Endothelial cell of umbilical vein (primary cell): ENCODE measurements around the gene UFSP2.
"Not testable (repeated sequence)": the region's sequence is repeated elsewhere in the genome, so short reads cannot be mapped to it uniquely, and the experiment has no call there.

ENCODE experiments used
- EZH2 ChIP-seq: IDR thresholded peaks from 2 replicates; pipeline ENCODE4 v1.6.1; 2012; ENCODE audit warnings: borderline replicate concordance, low read depth, mild to moderate bottlenecking, moderate library complexity, low read length, inconsistent platforms; ENCODE audit not compliant: severe bottlenecking
- GATA2 ChIP-seq: IDR thresholded peaks from 2 replicates; pipeline ENCODE4 v1.7.0; 2011; ENCODE audit warnings: low read depth, mild to moderate bottlenecking, moderate library complexity, mixed read lengths, low read length; ENCODE audit not compliant: insufficient read length, insufficient read depth
- JUN ChIP-seq: IDR thresholded peaks from 2 replicates; pipeline ENCODE4 v1.6.1; 2011; ENCODE audit warnings: borderline replicate concordance, low read depth; ENCODE audit not compliant: insufficient read length, insufficient read depth
- MYC ChIP-seq: IDR thresholded peaks from one replicate; pipeline ENCODE4 v1.6.1; 2011; ENCODE audit warnings: mild to moderate bottlenecking, low read depth, low read length
- POLR2A ChIP-seq: IDR thresholded peaks from 2 replicates; pipeline ENCODE4 v1.6.1; 2012; ENCODE audit warnings: low read depth, mild to moderate bottlenecking, control low read depth, low read length
- POLR2AphosphoS5 ChIP-seq: IDR thresholded peaks from 2 replicates; pipeline ENCODE4 v1.6.1; 2012; ENCODE audit warnings: low read depth, mild to moderate bottlenecking, control low read depth, low read length, moderate library complexity; ENCODE audit not compliant: insufficient read depth
- TF ChIP-seq, protein P1 (sequence below), 2 donors: IDR thresholded peaks; 1 replicate in 1 of 2; 2 replicates in 1 of 2; pipeline ENCODE4 v1.5.1; 2011; ENCODE audit warnings: low read length in 2 of 2, mild to moderate bottlenecking in 2 of 2, moderate library complexity in 2 of 2, control low read depth in 1 of 2, inconsistent platforms in 1 of 2, low read depth in 1 of 2; ENCODE audit not compliant: insufficient read depth in 1 of 2; ENCODE audit errors: extremely low read depth in 1 of 2
- TF ChIP-seq, protein P2 (sequence below): IDR thresholded peaks from 2 replicates; pipeline ENCODE4 v1.6.1; 2011; ENCODE audit not compliant: insufficient read depth, insufficient read length

DNA sequence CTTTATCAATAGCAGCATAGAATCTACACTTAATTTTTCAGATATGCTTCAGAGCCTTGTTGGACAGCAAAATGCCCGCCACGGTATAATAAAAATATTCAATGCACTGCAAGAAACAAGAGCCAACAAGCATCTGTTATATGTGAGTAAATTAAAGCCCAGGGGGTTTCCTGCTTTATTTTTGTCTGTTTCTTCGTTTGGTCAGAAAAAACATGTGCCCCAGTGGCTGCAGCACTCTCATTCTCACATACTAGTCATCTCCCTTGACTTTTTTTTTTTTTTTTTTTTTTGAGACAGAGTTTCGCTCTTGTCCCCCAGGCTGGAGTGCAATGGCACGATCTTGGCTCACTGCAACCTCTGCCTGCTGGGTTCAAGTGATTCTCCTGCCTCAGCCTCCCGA is 63.2 kb downstream of the UFSP2 start:
- TF ChIP-seq, protein P1, sequence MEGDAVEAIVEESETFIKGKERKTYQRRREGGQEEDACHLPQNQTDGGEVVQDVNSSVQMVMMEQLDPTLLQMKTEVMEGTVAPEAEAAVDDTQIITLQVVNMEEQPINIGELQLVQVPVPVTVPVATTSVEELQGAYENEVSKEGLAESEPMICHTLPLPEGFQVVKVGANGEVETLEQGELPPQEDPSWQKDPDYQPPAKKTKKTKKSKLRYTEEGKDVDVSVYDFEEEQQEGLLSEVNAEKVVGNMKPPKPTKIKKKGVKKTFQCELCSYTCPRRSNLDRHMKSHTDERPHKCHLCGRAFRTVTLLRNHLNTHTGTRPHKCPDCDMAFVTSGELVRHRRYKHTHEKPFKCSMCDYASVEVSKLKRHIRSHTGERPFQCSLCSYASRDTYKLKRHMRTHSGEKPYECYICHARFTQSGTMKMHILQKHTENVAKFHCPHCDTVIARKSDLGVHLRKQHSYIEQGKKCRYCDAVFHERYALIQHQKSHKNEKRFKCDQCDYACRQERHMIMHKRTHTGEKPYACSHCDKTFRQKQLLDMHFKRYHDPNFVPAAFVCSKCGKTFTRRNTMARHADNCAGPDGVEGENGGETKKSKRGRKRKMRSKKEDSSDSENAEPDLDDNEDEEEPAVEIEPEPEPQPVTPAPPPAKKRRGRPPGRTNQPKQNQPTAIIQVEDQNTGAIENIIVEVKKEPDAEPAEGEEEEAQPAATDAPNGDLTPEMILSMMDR (IDR thresholded peaks at IDR 0.05; ENCODE audit: extremely low read depth in 1 of 2, insufficient read depth in 1 of 2, low read depth in 1 of 2, low read length in 2 of 2): not testable (repeated sequence)
- not testable (repeated sequence) for TF ChIP-seq POLR2A, POLR2AphosphoS5, JUN, MYC, EZH2, GATA2
- TF ChIP-seq, protein P2, sequence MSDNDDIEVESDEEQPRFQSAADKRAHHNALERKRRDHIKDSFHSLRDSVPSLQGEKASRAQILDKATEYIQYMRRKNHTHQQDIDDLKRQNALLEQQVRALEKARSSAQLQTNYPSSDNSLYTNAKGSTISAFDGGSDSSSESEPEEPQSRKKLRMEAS: not testable (repeated sequence)
